ENCODE measurements around the gene SS18L1.

SS18L1 gene

DNA sequence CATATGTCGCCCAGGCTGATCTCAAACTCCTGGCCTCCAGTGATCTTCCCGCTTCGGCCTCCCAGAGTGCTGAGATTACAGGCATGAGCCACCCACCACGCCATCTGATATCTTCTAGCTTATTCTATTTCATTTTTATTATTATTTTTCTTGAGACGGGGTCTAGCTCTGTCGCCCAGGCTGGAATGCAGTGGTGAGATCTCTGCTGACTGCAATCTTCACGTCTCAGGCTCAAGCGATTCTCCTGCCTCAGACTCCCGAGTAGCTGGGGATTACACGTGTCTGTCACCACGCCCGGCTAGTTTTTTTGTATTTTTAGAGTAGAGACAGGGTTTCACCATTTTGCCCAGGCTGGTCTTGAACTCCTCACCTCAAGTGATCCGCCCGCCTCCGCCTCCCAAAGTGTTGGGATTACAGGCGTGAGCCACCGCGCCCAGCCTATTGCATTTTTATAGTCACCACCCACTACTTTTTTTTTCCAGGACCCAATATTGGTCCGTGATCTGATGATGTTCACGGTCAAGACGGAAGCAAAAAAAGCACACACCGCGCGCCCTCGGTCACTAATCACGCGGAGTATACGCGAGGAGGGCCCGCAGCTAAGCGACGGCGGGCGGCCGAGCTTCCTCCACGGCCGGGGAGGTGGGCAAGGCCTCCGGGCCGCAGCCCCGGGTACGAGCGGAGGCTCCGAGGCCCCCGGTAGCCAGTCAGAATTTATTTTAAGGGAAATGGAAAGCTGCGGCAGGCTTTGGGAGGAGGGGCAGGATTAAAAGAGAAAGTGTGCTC, 22.4 kb upstream of the SS18L1 start:
- no peak for DNase-seq

DNA sequence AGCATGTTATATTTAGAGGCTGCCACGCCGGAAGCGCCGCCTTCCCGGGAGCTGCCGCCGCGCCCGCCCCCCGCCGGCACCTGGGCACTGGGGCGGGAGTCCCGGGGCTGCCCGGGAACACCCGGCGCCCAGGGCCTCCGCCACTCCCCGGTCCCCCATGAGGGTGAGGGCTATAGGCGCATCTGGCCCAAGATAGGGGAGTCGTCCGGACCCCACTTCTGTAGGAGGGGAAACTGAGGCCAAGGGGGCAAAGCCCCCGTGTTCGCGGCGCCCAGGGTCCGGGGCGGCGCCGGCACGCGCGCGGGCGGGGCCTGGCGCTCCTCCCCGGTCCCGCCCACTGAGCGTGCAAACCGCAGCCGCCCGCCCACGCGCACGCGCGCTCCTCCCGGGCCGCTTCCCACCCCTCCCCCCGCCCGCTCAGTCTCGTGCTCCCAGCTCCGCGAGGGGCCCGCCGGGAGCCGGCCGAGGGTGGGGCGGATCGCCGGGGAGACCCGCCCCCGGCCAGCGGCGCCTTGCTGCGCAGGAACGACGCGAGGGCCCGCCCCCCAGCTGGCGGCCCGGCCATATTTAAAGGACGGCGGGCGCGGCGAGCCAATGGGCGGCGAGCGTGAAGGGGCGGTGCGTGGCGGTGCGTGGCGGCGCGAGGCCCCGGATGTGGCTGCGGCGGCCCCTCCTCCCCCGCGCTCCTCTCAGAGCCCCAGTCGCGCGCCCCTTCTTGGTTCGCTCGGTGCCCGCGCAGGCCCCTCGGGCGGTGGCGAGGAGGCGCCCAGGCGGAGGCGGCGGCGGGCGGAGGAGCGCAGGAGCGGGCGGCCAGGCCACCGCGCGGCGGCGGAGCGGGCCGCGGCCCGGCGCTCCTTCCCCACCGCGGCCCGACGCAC, 21.6 kb upstream of the SS18L1 start, which contains the start of gene LSM14B:
TSS of gene LSM14B (plus strand) at position 700 of the 878 bp plus-strand sequence. CDS start 192 bp downstream, outside the sequence.
- DNase-seq, result peak; percentile 92

DNA sequence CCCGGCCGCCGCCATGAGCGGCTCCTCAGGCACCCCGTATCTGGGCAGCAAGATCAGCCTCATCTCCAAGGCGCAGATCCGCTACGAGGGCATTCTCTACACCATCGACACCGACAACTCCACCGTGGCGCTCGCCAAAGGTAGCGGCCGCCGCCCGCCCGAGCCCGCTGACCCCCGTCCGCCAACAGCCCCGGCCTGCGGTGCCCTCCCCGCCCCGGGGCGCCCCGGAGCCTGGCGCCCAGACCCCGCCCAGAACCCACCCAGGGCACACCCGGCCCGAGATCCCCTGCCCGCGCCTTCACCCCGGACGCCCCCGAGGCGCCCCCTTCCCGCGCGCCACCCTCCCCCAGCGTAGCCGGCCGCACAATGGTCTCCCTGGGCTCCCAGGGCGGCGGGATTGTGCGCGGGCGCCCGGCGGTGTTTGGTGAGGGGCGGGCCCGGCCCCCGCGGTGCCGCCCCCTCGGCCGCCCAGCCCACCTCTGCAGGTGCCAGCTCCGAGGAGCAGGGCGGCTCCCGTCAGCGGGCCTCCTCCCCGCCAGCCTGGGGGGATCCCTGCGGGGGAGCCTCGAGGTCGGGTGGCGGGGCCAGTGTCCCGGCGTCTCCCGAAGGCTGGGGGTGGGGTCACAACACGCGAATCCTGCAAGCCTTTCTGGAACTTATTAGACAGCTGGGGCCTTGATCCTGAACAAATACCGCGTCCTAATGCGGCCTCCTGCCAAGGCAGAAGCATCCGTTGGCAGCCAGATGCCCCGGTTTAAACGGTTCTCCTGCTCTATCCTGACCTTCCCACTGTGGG, 20.7 kb upstream of the SS18L1 start:
- DNase-seq, result no peak

DNA sequence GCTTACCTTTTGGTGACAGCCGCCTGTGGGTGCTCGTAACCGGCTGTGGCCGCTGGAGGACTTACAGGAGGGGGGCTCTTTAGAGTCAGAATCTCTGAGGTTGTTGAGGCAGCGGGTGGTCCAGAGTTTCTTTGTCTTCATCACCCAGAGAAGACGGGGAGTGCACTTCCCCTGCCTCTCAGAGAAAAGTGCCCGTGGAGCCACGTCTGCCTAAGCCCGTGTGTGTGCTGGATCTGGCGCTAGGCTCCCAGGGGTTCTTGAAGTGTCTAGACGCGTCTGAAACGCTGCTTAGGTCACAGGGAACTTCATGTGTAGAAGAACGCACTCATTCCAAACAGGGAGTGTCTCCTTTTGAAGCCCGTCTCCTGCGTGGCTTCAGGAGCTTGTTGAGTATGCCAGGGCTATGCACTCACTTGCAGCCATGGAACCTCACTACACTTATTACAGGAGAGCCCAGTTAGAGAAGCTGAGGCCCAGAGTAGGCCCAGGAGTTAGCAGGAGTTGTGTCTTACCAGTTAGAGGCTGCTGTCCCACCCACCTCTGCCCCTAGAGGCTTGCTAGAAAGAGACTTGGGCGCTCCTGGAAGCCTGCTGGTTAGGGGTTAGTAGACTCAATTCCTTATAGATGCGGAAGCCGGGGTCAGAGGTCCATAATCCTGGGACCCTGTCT, 20.0 kb upstream of the SS18L1 start:
- no peak for DNase-seq

DNA sequence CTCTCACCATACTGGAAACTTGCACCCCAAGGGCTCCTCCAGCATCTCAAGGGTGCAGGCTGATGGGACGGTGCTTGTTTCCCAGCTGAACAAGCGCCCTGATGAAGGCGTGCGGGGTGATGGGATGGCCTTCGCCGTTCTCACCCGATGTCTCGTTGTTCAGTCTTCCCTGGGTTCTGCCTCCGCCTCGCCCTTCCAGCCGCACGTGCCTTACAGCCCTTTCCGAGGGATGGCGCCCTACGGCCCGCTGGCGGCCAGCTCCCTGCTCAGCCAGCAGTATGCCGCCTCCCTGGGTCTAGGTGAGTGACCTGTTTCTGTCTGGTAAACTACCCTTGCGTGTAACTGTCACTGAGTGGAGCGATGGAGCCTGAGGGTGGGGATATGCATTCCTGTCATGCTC, 17.4 kb upstream of the SS18L1 start:
- no peak for DNase-seq

DNA sequence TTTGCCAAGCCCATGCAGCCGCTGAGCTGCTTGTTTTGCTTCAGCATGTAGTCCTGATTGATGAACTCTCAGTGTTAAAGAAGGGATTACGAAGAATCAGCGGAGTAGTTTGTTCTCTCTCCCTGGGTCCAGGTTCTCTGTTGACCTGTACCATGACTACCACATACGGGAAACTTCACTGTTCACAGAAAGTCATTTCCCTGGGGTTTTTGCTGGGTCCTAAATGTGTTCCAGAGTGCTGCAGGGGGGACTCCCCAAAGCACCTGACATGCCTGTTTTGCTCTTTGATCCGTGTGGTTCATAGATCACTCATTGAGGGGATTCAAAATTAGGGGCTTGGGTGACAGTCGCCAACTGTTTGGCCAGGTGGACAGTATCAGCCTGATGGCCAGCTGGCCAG, 15.8 kb upstream of the SS18L1 start:
- DNase-seq, result no peak

DNA sequence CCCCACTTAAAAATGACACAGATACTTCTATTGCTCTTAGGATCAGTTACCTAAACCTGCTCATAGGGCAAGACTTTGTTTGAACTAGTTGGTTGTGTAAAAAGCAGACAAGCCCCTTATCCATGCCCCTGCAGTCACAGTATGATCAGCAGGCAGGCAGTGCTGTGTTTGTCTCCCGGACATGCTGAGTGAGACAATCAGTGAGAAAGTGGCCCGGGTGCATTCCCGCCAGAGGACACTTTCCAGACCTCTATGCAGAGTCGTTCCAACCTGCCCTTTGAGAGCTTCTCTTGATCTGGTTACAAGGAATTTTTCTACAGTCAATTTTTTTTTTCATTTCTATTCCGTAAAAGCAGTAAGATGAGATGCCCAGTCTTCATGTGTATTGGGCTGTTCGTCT, 15.1 kb upstream of the SS18L1 start:
- no peak for DNase-seq

DNA sequence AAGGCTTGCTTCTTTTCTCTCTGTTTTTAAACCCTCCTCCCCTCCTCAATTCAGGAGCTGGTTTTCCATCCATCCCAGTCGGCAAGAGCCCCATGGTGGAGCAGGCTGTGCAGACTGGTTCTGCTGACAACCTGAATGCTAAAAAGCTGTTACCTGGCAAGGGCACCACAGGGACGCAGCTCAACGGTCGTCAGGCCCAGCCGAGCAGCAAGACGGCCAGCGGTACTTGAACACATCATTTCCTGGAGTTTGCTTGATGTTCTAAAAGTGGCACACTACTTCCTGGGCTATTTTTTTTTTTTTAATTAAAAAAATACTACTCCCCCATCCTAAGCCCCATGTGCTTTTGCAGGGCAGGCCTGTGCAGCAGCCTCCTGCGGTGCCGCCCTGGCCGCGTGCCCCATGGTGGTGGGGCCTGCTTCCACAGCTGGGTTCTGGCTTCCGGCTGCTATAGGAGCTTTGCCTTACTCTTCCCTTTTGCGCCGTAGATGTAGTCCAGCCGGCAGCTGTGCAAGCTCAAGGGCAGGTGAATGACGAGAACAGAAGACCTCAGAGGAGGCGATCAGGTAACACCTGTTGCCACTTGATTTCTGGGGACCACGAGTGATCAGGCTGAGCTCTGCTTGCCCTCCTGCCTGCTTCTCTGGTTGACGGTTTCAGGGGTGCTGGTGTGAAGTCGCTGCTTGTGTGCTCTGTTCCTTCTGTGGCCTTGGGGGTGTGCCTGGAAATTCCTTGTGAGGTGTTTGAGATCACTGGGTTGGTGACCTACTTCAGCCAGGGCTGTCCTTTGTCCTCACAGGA, 13.6 kb upstream of the SS18L1 start:
- DNase-seq, result no peak

DNA sequence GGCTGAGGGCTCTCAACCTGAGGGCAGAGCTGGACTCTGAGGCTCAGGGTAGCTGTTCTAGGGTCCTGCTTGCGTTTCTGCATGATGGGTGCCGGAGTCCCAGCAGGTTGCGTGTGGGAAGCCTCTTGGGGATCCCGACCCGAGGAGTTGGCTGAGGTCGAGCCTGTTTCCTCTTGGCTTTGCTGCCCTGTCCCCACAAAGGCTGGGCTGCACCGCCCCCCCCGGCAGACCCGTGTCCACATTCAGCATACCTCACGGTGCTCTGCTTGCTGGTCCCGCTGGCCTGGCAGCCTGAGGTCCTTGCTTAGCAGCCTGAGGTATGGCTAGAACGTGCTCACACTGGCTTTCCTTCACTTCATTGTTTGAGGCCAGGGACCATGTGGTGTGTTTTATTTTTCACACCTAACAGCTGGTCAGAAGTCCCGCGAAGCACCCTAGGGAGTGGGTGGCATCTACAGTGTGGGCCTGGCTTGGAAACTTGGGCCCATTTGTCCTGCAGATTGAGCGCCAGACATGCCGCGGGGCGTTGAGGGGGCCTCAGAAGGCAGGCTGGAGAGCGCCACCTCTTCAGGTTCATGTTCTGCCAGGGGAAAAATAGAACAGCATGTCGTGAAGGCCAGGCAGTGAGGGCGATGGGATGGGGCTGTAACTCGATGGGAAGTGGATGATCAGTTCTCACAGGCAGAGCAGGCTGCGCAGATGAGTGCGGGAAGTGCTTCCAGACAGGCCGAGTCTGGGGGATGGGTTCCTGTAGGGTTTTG, 11.8 kb upstream of the SS18L1 start:
- no peak for DNase-seq

DNA sequence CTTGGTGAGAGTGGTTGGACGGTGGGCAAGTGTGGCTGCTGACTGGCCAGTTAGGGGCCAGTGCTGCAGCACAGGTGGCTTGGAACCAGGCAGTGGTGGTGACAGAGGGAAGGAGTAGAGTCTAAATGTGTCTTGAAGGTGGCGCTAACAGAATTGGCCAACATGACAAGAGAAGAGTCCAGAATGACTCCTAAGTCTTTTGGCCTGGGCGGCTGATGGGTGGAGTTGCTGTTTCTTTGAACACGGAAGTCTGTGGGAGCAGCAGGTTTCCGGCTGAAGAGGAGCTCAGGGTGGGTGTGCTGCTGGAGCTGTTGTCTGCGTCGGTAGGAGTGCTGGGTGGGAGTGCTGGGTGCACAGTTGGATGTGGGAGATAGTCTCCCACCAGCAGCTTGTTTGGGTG, 11.1 kb upstream of the SS18L1 start:
- no peak for DNase-seq

DNA sequence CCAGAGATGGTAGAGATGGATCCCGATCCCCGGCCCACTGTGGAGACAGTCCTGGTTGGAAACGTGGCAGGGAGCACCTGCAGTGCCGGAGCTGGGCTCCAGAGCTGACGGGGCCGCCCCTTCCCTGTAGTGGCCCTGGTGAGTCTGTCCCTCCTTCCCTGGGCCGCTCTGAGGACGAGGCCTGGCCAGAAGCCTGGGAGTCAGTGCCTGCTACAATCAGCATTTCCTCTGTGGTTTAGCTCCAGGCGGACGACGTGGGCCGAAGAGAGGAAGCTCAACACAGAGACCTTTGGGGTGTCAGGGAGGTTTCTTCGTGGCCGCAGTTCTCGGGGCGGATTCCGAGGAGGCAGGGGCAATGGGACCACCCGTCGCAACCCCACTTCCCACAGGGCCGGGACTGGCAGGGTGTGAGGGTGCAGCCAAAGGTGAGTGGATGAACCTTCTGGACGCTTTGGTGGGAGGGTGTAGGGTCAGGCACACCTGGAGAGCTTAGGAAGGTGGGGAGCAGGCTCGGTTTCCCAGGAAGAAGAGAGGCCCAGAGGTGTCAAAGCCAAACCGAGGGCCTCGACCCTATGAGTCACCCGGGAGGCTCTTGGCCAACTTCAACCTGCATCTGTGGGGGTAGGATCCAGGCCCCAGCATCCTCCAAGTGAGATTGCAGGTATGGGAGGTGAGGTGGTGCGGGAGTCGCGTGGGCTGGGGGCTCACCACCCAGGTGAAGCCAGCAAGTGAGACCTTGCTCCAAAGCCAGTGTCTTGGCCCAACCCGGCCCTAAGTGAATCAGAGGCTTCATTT, 10.3 kb upstream of the SS18L1 start:
- DNase-seq, result no peak

DNA sequence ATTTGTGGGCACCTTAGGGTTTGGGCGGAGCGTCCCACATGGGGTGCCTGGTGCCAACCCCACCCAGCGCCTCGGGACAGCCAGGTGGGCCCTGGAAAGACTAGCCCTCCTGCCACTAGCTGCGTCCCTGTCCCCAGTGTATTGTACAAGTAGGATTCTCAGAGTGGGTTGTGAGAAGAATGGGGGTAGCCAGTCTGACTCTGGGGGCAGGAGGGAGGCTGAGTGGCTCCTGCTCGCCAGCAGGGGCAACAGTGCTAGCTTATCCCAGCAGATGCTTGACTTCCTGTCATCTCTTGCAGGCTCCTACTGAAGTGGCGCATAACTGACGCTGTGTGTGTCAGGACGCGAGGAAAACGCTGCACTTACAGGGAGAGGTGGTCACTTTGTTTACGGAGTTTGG, 9.7 kb upstream of the SS18L1 start:
- no peak for DNase-seq

DNA sequence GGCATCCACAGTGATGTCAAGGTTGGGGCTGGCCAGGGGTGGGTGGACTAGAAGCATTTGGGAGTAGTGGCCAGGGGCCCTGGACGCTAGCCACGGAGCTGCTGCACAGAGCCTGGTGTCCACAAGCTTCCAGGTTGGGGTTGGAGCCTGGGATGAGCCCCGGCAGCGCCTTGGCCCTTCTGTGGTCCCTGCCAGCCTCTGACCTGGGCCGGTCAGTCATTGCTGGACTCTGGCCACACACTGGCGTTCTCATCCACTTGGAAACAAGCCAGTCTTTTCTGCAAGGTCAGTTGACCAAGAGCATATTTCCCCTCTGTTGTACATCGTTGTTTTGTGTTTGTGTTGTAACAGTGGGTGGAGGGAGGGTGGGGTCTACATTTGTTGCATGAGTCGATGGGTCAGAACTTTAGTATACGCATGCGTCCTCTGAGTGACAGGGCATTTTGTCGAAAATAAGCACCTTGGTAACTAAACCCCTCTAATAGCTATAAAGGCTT, 8.8 kb upstream of the SS18L1 start:
- no peak for DNase-seq

DNA sequence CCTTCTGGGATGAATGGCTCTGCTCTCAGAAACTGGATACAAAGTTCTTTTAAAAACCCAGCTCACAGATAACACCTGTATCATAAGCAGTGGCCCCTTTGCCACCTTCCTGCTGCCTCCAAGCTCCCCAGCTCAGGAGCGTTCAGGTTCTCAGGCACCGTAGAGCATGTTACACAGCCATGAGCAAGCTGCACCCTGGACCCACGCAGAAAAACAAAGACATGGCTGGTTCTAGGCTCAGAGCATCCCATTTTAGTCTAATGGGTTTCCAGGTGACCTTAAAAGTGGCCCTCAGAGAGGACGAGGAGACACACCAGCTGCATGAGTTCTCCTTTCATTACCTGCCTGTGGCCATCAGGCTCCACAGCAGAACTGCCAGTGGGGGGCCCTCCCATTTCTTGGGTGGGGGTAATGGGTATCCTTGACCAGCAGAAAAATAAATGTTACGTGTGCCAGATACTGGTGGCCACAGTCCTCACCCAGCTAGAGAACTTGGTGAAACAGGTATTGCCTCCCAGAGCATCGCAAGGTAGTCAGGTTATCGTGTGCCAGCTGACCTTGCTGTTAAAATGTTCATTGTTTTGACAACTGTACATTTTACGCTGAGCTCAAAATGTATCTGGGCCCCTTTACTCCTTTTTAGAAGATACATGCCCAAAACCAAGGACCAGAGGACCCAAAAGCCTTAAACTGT, 7.8 kb upstream of the SS18L1 start:
- DNase-seq, result no peak

DNA sequence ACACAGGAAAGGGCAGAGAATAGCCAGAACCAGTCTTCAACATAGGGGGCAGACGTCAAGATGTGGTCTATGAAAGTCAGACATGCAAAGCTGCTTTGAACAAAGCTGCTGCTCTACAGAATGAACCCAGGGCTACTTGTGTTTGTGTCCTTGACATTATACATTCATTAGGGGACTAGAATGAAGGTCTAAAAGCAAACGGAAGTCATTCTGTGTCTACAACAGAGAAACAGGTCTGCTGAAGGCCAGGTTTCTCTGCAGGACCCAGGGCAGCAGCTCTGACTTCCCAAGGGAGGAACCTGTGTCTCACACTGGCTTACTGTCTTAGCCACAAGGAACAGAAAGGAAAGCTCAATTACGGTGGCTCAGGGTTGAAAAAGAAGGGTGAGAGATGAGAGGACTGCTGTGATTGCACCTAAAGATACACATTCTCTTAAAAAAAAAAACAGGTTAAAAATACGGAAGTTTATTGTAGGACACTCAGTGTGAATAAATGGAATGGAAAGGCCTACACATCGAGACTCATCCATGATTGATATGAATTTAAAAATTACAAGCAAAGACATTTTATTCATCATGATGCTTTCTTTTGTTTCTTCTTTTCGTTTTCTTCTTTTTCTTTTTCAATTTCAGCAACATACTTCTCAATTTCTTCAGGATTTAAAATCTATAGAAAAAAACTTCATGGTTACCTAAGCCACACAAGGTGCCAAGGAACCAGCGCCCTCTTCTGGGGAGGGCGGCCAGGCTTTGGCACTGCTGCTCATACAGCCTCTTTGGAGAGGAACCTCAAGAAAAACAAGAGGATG, 7.1 kb upstream of the SS18L1 start:
- no peak for DNase-seq

DNA sequence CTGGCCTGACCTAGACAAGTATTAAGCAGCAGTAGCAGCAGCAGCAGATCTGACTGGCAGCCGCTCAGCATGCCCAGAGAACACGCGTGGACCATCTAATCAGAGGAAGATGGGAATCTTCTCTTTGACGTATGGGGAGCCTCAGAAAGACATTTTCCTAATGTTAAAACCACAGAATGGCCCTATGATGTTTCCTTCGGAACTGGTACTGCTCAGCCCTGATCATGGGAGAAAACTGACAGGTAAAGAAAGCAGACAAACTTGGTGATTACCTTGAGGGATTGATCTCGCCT, 6.5 kb upstream of the SS18L1 start:
- no peak for DNase-seq

DNA sequence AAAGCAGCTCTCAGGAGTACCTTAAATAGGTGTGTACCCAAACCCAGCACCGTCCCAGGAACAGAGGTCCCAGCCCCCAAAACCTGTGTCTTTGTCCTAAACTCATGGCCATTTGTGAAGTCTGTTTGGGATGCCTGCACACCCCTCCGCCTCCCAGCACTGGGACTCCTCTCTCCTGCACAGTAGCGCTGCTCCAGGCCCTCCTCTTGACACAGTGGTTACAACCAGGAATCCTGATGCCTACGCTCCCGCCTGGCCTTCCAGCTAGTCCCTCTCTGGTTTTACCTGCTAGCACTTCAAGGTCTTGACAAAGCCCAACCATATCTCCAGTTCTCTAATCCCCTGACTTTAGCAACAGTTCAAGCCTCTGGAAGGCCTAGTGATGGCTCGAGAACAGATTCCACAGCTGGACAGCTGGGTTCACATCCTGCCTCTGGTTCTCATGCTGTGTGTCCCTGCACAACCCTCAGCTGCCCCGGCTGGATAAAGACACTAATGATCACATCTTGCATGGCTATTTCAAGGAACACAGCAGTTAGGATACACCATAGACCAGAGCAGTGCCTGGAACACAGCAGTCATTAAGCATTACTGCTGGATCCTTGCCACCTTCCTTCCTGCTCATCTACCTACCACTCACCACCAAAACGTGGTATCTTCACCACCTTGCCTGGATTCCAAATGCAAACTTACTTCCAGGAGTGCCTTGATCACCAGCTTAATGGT, 5.9 kb upstream of the SS18L1 start:
- no peak for DNase-seq

DNA sequence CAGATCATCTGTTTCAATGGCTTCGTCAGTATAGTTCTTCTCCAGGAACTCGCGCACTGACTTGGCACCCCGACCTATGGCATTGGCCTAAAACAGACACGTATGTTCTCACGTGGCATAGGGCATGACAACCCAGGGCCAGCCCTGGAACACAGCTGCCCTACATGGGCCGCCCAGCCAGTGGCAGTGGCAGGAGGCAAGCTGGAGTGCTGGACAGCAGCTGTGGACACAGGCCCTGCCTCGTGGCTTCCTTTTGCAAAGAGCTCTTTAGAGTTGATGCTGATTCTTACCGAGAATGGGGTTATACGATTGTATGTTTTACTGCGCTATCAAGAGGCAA, 5.4 kb upstream of the SS18L1 start:
- DNase-seq, result no peak

All from cortex of kidney (tissue), 1 donor.